Breast epithelium (tissue), 3 donors: ENCODE results near the gene KRT8.

Experiments used
- CTCF ChIP-seq, 3 donors: fragments of 450-650 bp; IDR thresholded peaks; one replicate each; pipeline ENCODE4 v1.5.1; 2016 to 2017; ENCODE audit warnings: antibody characterized with exemption in 3 of 3, mild to moderate bottlenecking in 3 of 3, moderate library complexity in 3 of 3
- POLR2A ChIP-seq: fragments of 450-650 bp; IDR thresholded peaks from one replicate; pipeline ENCODE4 v1.6.1; 2016; ENCODE audit warnings: antibody characterized with exemption, mild to moderate bottlenecking, moderate library complexity

GRCh38 chr12:52909796-52910195 is 4.9 kb upstream of the KRT8 start:
- TF ChIP-seq POLR2A = no peak
- no peak for TF ChIP-seq CTCF (IDR thresholded peaks at IDR 0.05)
